Measurements from ENCODE around the gene NKX1-1. TPM values are rescaled to one million over a fixed set of nuclear protein-coding genes. Genes with fewer than 3 reads are reported as not detected.

The NKX1-1 gene
- total RNA-seq, 1 experiment from 2014 or later, result not detected

Other genes starting within 250 kb of the NKX1-1 start
- 2.0 and 3.4 TPM in 2 replicates for gene SPON2, start 233.9 kb downstream of the NKX1-1 start, total RNA-seq (2021)
- gene CTBP1, start 157.3 kb downstream of the NKX1-1 start, total RNA-seq (2021), result 153 and 184 TPM in 2 replicates
- gene MAEA, start 116.6 kb downstream of the NKX1-1 start, total RNA-seq (2021), result 79.4 and 88.6 TPM in 2 replicates
- 24.3 and 38.7 TPM in 2 replicates for gene UVSSA, start 59.2 kb downstream of the NKX1-1 start, total RNA-seq (2021)